ENCODE data around the gene IFT27.
"Not testable (repeated sequence)": the region's sequence is repeated elsewhere in the genome, so short reads cannot be mapped to it uniquely, and the experiment has no call there.

Gene IFT27

GRCh38 chr22:36744413-36744765 is 31.5 kb downstream of the IFT27 start:
- DNase-seq (ENCODE audit: low read depth, low spot score), result no peak

- no peak for DNase-seq (ENCODE audit: low read depth, low spot score)
These were observed 32.1 kb downstream of the IFT27 start for GRCh38 chr22:36743591-36744412.

DNA sequence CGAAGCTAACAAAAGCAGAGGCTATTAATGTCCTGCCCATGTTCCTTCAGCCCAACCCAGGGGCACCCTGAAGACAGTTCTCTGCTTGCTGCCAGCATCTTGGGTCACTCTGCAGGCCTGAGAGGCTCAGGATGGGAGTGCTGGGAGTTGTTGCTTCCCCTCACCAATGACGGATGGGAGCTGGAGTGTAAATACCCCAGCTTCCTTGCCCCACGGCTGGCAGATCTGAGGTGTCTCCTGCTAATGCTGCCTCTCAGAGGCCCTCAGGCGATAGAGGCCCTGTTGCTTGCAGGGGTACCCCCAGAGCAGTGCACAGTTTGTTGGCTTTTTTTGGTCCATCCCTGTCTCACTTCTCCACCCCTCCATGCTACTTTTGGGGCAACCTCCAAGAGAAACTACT is 32.9 kb downstream of the IFT27 start:
- no peak for DNase-seq (ENCODE audit: low read depth, low spot score)

- no peak for DNase-seq (ENCODE audit: low read depth, low spot score)
These were observed 34.0 kb downstream of the IFT27 start for GRCh38 chr22:36741968-36742367.

DNA sequence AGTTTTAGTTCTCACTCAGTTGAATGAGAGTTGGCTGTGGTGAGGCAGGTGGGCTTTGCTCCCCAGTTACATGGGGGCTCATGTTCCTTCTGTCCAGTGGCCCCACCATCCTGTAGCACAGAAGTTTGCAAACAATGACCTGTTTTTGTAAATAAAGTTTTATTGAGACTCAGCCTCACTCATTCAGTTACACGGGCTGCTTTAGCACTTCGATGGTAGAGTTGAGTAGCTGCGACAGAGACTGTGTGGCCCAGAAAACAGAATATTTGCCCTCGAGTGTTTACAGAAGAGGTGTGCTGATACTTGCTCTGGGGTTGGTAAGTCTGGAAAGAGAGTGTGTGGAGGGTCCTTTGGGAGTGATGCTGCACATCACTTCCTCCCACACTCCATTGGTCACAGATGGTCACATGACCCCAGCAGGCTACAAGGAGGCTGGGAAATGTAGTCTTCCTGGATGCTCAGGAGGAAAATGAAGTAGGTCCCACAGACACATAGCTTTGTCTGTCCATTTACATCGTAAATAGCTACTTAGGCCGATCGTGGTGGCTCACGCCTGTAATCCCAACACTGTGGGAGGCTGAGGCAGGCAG is 34.6 kb downstream of the IFT27 start:
- DNase-seq (ENCODE audit: low read depth, low spot score), result no peak

GRCh38 chr22:36740716-36741115 is 35.2 kb downstream of the IFT27 start:
- no peak for DNase-seq (ENCODE audit: low read depth, low spot score)

- DNase-seq (ENCODE audit: low read depth, low spot score), result no peak
These were observed 36.7 kb downstream of the IFT27 start for GRCh38 chr22:36739185-36739584.

DNA sequence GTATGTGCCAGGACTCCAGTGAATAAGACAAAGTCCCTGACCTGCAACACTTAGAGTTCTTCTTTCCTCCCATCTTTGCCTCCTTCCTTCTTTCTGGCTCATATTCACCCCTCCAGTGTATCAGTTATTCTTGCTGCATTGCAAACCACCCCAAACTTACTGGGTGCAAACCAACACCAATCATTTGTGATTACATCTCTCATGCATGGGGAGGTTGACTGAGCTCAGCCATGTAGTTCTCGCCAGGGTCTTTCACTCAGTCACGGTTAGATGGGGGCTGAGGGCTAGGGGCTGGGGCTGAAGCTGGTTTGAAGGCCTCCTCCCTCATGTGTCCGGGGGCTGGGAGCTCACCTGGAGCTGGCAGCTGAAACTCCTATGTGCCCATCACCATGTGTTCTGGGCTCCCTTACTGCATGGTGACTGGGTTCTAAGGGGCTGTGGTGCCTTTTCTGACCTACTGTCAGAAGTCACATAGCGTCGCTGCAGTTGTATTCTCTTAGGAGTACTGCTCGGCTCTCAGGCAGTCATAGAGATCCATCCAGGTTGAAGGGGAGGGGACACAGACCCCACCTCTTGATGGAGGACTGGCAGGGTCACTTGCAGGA is 37.4 kb downstream of the IFT27 start:
- DNase-seq (ENCODE audit: low read depth, low spot score), result no peak

DNA sequence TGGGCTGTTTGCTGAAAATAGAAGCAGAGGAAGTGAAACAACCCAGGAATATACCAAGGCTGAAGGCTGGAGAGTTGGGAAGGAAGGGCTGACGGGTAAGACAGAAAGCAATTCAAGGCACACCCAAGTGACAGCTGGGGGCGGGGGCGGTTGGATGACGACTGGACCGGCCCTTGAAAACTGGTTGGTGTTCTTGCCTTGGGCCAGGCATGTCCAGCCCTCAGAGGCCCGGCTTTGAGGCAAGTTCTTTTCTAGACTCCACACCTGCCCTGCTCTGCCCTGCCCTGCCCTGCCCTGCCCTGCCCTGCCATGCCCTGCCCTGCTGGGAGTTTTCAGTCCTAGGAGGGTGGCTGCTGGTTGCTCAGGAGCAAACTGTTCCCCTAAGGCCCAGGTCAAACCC is 38.1 kb downstream of the IFT27 start:
- DNase-seq (ENCODE audit: low read depth, low spot score), result no peak

- no peak for DNase-seq (ENCODE audit: low read depth, low spot score)
These were observed 39.1 kb downstream of the IFT27 start for GRCh38 chr22:36736701-36737320.

DNA sequence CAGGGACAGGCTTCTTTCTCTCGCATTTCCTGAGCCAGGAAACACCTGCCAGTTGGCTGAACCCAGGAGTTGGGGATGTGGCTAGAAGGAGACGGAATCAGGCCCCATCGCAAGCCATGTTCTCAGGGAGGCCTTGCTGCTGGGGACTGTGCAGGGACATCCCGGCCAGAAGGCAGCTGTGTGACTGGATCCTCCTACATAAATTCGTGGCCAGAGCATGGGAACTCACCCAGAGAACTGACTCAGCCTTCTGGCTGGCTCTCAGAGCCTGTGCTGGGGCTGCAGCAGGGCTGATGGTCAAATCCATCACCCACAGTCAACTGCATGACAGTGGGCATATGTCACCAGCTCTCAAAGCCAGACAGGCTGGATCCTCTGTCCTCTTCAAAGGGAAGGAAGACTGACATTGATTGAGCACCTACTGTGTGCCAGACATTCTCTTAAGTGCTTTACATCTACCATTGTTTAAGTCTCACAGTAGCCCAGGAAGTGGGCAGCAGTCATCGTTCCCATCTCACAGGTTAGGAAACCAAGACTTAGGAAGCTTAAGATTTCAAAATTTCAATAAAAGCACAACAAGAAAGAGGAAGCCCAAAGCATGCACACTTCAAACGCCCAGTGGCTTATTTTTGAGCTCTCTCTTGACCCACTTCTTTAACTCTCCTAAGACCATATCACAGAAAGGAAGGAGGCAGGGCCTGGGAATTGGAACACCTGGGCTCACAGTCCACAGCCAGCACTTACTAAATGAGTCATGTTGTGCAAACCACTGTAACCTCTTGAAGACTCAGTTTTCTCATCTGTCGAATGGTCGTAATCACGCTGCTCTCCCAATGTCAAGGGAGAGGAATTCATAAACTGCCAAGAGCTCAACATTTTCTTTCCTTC is 41.5 kb downstream of the IFT27 start:
- DNase-seq (ENCODE audit: low read depth, low spot score), result peak; percentile 67

DNA sequence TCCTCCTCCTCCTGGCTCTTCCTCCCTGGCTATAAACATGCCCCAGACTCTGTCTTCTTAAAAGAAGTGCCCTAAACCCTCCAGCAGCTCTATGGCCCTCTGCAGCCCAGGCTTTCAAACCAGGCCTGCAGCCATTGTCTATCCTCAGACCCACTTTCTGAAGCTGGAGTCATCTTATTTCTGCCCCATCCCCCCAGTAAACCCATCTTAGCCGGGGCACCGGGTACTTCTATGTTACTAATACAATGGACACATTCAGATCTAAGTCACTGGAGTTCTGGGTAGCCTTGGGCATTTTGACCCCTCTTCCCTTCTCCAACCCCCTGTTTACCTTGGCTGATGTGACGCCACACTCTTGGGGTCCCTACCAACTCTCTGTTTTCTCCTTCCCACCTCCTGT is 42.6 kb downstream of the IFT27 start:
- no peak for DNase-seq (ENCODE audit: low read depth, low spot score)

DNA sequence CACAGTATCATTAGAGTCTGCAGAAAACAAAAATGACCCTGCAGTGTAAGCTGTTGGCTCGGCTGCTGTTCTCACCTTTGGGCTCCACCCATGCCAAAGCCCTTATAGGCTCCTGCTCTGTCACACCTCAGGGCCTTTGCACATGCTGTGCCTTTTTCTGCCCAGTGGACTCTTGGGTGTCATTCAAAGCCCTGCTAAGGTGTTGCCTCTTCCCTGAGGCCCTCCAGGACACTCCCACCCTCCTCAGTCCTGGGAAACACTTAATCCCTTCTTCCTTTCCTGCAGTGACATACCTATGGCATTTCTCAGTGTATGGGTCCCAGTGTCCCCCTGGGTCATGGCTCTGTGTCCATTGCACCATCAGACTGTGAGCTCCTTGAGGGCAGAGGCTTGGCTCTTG is 43.3 kb downstream of the IFT27 start:
- DNase-seq (ENCODE audit: low read depth, low spot score), result no peak

GRCh38 chr22:36731916-36732315 is 44.0 kb downstream of the IFT27 start:
- DNase-seq (ENCODE audit: low read depth, low spot score), result no peak

GRCh38 chr22:36731321-36731720 is 44.6 kb downstream of the IFT27 start:
- DNase-seq (ENCODE audit: low read depth, low spot score), result not testable (repeated sequence)

DNA sequence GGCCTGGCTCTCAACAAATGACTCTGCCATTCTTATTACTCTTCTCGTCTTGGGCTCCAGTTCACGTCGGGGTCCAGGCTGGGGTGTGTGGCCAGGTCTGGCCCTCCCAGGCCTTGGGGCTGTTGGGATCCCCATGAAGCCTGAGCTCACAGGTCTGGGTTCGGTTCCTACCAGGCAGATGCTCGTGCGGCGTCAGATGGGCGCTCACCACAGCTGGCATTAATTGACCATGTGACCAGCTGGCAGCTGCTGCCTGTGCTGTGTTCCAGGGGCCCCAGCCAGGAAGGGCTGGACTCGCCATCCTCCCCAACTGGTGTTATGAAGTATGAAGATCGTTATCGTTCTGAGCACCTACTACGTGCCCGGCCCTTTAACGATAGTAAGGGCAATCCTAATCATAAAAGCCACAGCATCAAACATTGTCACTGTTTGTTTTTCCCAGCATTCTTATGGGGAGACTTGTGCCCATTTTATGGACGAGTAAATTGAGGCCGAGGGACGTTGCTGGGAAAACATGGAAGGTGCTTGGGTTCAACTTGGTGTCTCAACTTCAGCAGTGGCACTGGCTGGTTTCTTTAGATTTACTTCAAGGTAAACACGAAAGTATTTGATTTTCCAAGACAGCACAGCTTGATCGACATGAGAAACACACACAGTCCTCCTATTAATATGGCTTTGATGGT is 45.6 kb downstream of the IFT27 start:
- no peak for DNase-seq (ENCODE audit: low read depth, low spot score)

GRCh38 chr22:36729321-36729720 is 46.6 kb downstream of the IFT27 start:
- no peak for DNase-seq (ENCODE audit: low read depth, low spot score)

DNA sequence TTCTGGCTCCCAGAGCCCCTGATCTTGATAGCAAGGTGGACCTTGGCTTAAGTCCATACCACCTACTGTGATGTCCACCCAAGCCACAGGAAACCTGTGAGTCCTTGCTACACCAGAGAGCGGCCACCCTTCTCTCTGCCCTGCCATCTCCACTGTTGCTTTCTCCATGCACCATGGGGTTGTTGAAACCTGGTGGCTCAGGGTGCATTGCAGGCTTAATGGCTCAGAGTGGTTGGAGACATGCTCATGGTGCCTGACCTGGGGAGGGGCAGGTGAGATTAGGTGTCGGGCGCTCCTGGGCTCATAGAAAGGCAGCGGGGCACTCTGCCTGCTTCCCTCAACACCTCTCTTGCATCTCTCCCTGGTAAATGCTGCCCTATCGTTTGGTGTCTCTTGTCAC is 47.4 kb downstream of the IFT27 start:
- DNase-seq (ENCODE audit: low read depth, low spot score), result no peak

DNA sequence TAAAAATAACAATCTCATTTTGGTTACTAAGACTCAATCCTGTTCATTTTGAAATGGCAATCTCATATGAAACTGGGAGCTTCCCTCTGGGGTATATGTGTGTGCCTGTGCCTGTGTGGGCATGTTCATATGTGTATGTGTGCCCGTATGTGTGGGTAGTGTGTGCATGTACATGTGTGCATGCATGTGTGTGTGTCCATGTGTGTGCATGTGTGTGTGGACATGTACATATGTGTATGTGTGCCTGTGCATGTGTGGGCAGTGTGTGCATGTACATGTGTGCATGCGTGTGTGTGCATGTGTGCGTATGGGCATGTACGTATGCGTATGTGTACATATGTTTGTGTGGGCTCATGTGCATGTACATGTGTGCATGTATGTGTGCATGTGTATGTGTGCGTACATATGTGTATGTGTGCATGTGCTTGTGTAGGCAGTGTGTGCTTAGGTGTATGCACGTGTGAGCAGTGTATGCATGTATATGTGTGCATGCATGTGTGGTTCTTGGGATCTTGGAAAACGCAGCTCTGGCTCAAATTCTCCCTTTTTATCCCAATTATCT is 47.9 kb downstream of the IFT27 start:
- no peak for DNase-seq (ENCODE audit: low read depth, low spot score)

GRCh38 chr22:36727110-36727509 is 48.8 kb downstream of the IFT27 start:
- no peak for DNase-seq (ENCODE audit: low read depth, low spot score)

DNA sequence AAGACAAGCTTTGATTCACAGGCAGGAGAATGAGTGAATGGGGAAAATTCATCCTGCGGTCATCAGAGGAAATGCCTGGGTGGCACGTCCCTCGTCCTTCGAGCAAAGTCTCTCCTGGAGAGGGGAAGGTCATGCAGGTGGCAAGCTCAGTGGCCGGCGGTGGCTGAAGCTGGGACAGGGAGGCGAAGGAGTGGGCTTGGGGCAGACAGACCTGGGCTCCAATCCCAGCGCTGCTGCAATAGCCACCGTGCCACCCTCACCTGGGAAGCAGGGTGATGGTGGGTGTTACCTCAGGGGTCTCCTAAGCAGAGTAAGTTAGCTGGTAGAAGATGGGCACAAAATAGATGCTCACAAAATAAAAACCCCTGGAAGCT is 49.9 kb downstream of the IFT27 start:
- DNase-seq (ENCODE audit: low read depth, low spot score), result peak; percentile 4
